Duodenal mucosa (tissue), 2 donors: ENCODE results near the gene TTC28.

Experiments
- H3K27ac ChIP-seq: one replicate; pipeline ENCODE4 v1.7.0; 2013; ENCODE audit warnings: low read depth, low read length
- H3K27me3 ChIP-seq, 2 donors: one replicate each; pipeline ENCODE4 v1.7.0; 2013; ENCODE audit warnings: low read length in 2 of 2, control low read depth in 1 of 2; ENCODE audit not compliant: insufficient read depth in 2 of 2, control insufficient read depth in 1 of 2
- H3K36me3 ChIP-seq, 2 donors: one replicate each; pipeline ENCODE4 v1.7.0; 2013; ENCODE audit warnings: low read length in 2 of 2, control low read depth in 1 of 2; ENCODE audit not compliant: insufficient read depth in 2 of 2, control insufficient read depth in 1 of 2
- H3K4me1 ChIP-seq, 2 donors: one replicate each; pipeline ENCODE4 v1.7.0; 2013; ENCODE audit warnings: low read length in 2 of 2, control low read depth in 1 of 2; ENCODE audit not compliant: insufficient read depth in 2 of 2, control insufficient read depth in 1 of 2
- H3K4me3 ChIP-seq, 2 donors: one replicate each; pipeline ENCODE4 v1.7.0; 2013; ENCODE audit warnings: low read length in 2 of 2, low read depth in 1 of 2
- H3K9ac ChIP-seq, 2 donors: one replicate each; pipeline ENCODE4 v1.7.0; 2013; ENCODE audit warnings: low read length in 2 of 2, low read depth in 1 of 2
- H3K9me3 ChIP-seq, 2 donors: one replicate each; pipeline ENCODE4 v1.7.0; 2013; ENCODE audit warnings: low read length in 2 of 2, control low read depth in 1 of 2; ENCODE audit not compliant: control insufficient read depth in 1 of 2

TTC28 gene

DNA sequence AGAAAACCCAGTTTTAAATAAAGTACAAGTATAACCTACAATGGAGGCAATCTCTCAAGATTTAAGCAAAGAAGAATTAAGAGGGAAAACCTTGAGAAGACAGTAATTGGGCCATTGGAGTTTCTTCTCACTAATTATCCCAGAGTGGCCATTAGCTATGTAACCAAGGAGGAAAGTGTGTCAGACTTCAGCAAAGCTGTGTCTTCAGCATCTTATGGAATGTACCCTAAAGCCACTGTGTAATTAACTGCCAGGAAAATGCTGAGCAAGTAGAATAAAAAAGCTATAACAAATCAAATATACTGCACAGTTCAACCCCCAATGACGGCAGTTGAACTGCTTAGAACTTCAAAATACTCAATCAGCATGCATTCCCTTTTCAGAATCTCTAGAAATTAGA lies 261.6 kb downstream of the TTC28 start:
- Histone ChIP-seq H3K9ac (no peak overlapping the region), H3K4me3 (no peak overlapping the region), H3K36me3 (no peaks in the 10 kb centered on the region), H3K9me3 (no peaks in the 10 kb centered on the region), H3K4me1 (peaks cover 0 to 6% of the 10 kb centered on the region in 2 donors), H3K27ac (no peak overlapping the region), H3K27me3 (no peaks in the 10 kb centered on the region)

DNA sequence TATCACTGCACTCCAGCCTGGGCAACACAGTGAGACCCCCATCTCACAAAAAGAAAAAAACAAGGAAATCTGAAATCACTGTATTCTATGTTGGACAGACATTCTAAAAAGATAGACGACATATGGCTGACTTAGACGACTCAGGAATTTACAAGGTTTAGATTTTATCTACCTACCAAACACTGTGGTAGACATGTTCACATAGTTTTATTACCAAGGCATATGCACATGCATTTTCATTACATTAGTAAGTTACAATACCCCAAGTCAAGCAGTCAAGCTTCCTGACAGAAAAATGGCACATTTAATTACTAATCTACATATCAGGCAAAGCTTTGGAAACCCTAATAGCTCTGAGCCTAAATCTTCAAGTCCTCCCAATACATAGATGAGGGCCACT lies 262.2 kb downstream of the TTC28 start:
- H3K9ac ChIP-seq = no peak overlapping the region
- no peaks in the 10 kb centered on the region for H3K27me3 ChIP-seq
- H3K4me3 ChIP-seq = no peak overlapping the region
- H3K4me1 ChIP-seq = peaks cover 0 to 6% of the 10 kb centered on the region in 2 donors
- no peaks in the 10 kb centered on the region for H3K36me3 ChIP-seq
- no peak overlapping the region for H3K27ac ChIP-seq
- H3K9me3 ChIP-seq = no peaks in the 10 kb centered on the region

DNA sequence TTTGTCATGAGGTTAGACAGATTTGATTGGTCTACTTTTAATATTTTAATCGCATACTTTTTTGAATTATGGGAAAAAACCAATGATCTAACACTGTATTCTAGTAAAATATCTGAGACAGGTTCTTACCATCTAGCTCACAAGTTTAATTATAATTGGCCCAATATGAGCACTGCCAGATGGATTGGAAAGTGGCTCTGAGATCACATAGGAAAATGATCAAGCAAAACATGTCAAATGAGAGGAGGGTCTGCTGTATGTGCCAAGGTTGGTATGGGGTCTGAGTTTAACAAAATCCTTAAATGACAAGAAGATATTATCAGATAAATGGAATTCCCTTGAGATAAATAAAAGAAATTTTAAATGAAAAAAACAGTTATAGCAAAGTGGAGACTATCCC lies 264.7 kb downstream of the TTC28 start:
- H3K27ac ChIP-seq = no peak overlapping the region
- H3K27me3 ChIP-seq = no peaks in the 10 kb centered on the region
- H3K9ac ChIP-seq = no peak overlapping the region
- H3K9me3 ChIP-seq = no peaks in the 10 kb centered on the region
- no peak overlapping the region for H3K4me3 ChIP-seq
- H3K4me1 ChIP-seq = peaks cover 0 to 6% of the 10 kb centered on the region in 2 donors
- H3K36me3 ChIP-seq = no peaks in the 10 kb centered on the region

DNA sequence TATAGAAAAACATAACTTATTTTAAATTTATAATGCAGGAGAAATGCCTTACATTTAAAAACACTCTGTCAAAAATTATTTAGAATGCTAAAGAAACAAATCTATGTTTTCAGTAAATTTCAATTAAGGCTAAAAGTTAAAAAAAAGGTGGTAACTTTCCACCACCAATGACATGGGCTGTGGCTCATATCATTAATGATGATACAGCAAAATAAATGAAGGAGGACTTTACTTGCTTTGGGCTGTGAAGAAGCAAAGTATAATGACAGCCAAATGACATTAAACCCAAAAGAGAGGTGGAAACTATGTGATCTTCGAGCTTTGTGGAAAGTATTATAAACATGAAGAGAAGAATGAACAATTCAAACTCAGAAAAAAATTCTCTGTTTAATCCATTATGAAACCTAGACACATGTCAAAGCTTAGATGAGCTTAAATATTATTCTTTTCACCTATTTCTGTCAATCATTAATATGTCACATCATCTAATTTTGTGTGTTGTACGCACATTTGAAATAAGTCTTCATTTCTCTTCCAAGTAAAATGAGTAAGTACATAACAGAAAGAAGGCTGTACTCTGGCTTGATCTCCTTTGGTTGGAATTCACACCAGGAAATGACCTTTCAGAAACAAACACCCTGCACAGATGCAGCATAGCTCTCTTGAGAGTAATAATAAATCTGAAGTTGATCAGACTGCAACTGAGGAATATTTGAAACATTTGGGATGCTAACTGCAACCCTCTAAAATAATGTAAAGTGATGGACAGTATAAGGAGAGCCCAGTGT lies 265.8 kb downstream of the TTC28 start:
- H3K9me3 ChIP-seq = no peaks in the 10 kb centered on the region
- H3K9ac ChIP-seq = no peak overlapping the region
- H3K27me3 ChIP-seq = no peaks in the 10 kb centered on the region
- H3K27ac ChIP-seq = no peak overlapping the region
- H3K4me1 ChIP-seq = peaks cover 0 to 6% of the 10 kb centered on the region in 2 donors
- no peaks in the 10 kb centered on the region for H3K36me3 ChIP-seq
- no peak overlapping the region for H3K4me3 ChIP-seq

DNA sequence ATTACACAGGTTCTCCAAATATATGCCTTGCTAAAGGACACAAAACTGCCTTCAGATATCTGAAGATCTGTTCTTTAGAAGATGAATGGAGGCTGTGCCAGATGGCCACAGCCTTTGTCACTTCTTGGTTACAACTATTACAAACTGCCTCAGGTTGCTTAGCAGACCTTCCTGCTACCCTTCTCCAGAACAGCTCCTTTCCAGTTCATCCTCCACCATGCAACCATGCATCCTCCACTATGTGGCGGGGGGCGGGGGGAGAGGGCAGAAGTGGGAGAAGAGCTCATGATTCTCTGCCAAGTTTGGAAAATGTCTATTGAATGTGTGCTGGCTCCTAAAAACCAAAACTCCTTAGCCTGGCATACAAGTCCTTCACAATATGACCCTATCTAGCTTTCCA lies 267.5 kb downstream of the TTC28 start:
- H3K9me3 ChIP-seq = no peaks in the 10 kb centered on the region
- no peaks in the 10 kb centered on the region for H3K36me3 ChIP-seq
- H3K9ac ChIP-seq = no peak overlapping the region
- peaks cover 0 to 6% of the 10 kb centered on the region in 2 donors for H3K4me1 ChIP-seq
- H3K4me3 ChIP-seq = no peak overlapping the region
- H3K27ac ChIP-seq = no peak overlapping the region
- H3K27me3 ChIP-seq = no peaks in the 10 kb centered on the region

DNA sequence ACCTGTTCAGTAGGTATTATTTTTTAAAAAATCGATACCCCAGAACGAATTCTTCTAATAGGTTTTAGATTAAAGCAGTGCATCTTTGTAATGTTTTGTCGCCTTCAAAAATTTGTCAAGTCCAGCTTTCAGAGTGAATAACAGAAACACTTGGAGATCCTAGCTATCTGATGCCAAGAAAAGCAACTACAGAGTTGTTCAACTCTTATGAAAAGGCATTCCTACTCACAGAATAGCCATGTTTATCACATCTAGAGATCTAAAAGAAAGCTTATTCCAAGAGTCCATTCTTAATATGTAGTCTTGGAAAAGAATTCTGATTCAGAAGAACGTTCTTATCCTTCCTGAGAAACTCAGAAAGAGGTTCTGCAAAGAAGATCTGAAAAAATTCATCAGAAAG lies 268.5 kb downstream of the TTC28 start:
- Histone ChIP-seq H3K9ac (no peak overlapping the region), H3K4me3 (no peak overlapping the region), H3K36me3 (no peaks in the 10 kb centered on the region), H3K27me3 (no peaks in the 10 kb centered on the region), H3K4me1 (peaks cover 0 to 6% of the 10 kb centered on the region in 2 donors), H3K27ac (no peak overlapping the region), H3K9me3 (no peaks in the 10 kb centered on the region)

DNA sequence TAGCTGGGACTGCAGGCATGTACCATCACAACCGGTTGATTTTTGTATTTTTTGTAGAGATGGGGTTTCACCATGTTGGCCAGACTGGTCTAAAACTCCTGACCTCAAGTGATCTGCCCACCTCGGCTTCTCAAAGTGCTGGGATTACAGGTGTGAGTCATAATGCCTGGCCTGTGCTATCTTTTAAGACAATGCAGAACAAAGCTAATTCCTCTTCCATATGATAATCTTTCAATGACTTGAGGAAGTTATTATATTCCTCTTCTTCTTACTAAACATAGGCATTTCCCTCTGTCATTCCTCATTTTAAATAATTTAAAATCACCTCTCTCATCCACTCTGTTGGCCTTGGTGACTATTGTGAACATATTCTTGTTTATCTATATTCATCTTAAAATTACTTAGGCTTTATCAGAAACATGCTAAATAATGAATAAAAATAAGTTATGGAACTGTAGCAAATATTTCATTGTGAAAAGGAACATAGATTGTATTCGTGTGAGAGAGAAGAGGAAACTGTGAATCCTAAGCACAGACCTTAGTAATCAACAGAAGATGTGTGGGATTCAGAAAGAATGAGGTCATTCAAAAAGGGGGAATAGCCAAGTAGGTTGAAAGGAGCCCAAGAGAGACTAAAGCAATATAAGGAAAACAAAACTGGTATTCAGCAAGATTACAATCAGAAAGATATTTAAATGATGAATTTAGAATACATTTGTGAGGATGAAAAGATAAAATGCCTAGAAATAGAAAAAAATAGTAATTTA lies 269.4 kb downstream of the TTC28 start:
- Histone ChIP-seq H3K4me3 (no peak overlapping the region), H3K4me1 (peaks cover 0 to 6% of the 10 kb centered on the region in 2 donors), H3K27me3 (no peaks in the 10 kb centered on the region), H3K9ac (no peak overlapping the region), H3K36me3 (no peaks in the 10 kb centered on the region), H3K9me3 (no peaks in the 10 kb centered on the region), H3K27ac (no peak overlapping the region)

DNA sequence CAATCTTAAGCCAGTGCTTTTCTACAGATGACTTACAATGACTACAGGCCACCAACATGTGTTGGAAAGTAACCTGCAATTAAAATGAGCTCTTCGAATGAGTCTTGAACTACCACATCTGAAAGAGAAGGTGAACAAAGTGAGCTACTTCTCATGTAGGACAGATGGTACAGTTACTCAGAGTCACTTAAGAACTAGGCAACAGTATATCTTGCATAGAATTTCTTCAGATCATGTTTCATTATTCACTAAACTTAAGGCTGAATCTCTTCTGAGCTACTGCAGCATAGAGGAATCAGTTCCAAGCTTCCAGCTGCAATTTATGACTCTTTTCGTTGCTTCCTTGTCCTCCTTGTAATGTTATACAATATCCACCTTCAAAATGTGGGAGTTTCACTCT lies 270.9 kb downstream of the TTC28 start:
- no peak overlapping the region for H3K9ac ChIP-seq
- H3K9me3 ChIP-seq = no peaks in the 10 kb centered on the region
- no peaks in the 10 kb centered on the region for H3K36me3 ChIP-seq
- no peak overlapping the region for H3K27ac ChIP-seq
- H3K27me3 ChIP-seq = no peaks in the 10 kb centered on the region
- H3K4me3 ChIP-seq = no peak overlapping the region
- H3K4me1 ChIP-seq = no peaks in the 10 kb centered on the region

DNA sequence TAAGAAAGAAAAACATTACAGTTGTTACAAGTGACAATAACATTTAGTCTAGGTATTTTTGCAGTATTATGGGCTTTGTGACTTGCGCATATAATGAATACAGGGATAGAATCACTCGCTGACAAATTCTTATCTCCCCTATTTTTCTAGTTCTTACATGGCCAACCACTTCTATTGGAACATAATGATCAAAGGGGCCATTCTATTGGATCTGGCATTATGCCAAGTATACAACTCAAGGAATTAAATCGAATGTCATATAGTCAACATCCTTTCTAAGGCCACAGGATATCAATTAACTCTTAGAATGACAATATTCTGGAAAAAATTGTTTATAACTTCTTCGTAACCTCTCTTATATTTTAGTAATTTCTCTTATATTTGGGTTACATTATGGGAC lies 272.0 kb downstream of the TTC28 start:
- Histone ChIP-seq H3K36me3 (no peaks in the 10 kb centered on the region), H3K27ac (no peak overlapping the region), H3K27me3 (no peaks in the 10 kb centered on the region), H3K4me3 (no peak overlapping the region), H3K9ac (no peak overlapping the region), H3K9me3 (no peaks in the 10 kb centered on the region), H3K4me1 (no peaks in the 10 kb centered on the region)

DNA sequence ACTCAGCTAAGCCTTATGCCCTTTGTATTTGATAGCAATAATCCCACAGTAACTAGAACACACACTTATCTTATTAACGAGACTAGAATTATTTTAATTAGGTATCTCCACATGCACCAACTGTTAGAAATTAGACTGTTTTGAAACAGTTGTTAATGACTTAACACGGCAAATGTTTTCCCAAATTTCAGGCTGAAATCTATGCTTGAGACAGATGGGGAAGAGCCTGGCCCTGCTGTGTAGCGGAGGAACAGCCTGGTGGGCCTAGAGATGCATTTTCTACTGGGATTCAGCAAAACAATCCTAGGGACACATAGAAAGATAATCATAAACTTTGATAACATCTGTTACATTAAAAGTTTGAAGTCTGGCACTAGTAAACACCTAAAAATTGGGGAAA lies 273.4 kb downstream of the TTC28 start:
- Histone ChIP-seq H3K27me3 (no peaks in the 10 kb centered on the region), H3K4me1 (no peaks in the 10 kb centered on the region), H3K9ac (no peak overlapping the region), H3K9me3 (no peaks in the 10 kb centered on the region), H3K36me3 (no peaks in the 10 kb centered on the region), H3K27ac (no peak overlapping the region), H3K4me3 (no peak overlapping the region)
